Glutamatergic neuron (in vitro differentiated cells): ENCODE measurements around the gene FBXL17. TPM values are rescaled to one million over a fixed set of nuclear protein-coding genes. Genes with fewer than 3 reads are reported as not detected.

Experiments
- DNase-seq: peaks from one replicate; pipeline ENCODE4 v3.0.0; 2022
- H3K27ac Mint-ChIP-seq: one replicate; pipeline ENCODE4 v1.8.0; 2020; ENCODE audit warnings: mild to moderate bottlenecking, mixed read lengths, inconsistent platforms; ENCODE audit not compliant: unreplicated experiment
- H3K27me3 Mint-ChIP-seq: one replicate; pipeline ENCODE4 v1.8.0; 2020; ENCODE audit warnings: mild to moderate bottlenecking, moderate library complexity, mixed read lengths, inconsistent platforms; ENCODE audit not compliant: unreplicated experiment
- H3K36me3 Mint-ChIP-seq: one replicate; pipeline ENCODE4 v1.8.0; 2020; ENCODE audit warnings: mild to moderate bottlenecking, mixed read lengths, inconsistent platforms; ENCODE audit not compliant: unreplicated experiment
- H3K4me1 Mint-ChIP-seq: one replicate; pipeline ENCODE4 v1.8.0; 2020; ENCODE audit warnings: mild to moderate bottlenecking, low read depth, mixed read lengths, inconsistent platforms; ENCODE audit not compliant: unreplicated experiment
- H3K4me3 Mint-ChIP-seq: one replicate; pipeline ENCODE4 v1.8.0; 2020; ENCODE audit warnings: mild to moderate bottlenecking, mixed read lengths, inconsistent platforms; ENCODE audit not compliant: unreplicated experiment
- H3K9me3 Mint-ChIP-seq: one replicate; pipeline ENCODE4 v1.8.0; 2020; ENCODE audit warnings: mild to moderate bottlenecking, moderate library complexity, mixed read lengths, inconsistent platforms; ENCODE audit not compliant: unreplicated experiment
- CTCF ChIP-seq: fragments of 200-600 bp; sonication (generic); IDR thresholded peaks from one replicate; pipeline ENCODE4 v1.5.0; 2021; ENCODE audit not compliant: partially characterized antibody, unreplicated experiment
- total RNA-seq: library from RNA; stranded (reverse); fragmentation: NEBNext Ultra II Directional; extraction: Animal tissue kit (Norgen Biotek cat#: 25700); gene quantifications from one replicate; pipeline ENCODE4 v1.2.1, GENCODE V29; 2021; ENCODE audit not compliant: unreplicated experiment

The FBXL17 gene
- total RNA-seq, 1 donor from 2014 or later: 20.3 TPM

DNA sequence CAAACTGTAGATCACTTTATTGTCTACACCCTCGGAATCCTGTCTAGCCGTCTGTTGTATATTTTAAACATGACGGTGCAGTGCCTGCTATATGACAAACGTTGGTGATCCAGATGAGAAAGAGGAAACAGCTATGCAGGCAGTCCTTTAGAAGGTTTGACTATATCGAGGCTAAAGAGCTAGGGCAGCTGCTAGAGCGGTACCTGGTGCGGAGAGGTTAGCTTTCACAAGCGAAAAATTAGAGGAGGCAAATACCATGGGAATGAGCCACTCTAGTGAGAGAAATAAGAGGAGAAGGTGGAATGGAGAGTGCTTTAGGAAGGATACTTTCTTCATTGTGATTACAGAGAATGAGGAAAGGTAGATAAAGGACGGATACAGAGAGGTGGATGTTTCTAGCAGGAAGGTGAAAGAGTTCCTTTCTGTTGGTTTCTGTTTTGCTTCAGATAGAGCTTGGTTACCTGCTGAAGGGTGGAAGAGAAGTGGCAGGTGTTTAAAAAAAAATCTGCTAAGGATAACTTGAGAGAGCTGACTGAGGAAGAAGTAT lies 959 bp upstream of the FBXL17 start:
- peaks cover 18% of the 10 kb centered on the region for H3K4me1 Mint-ChIP-seq
- TF ChIP-seq CTCF: no peak
- H3K4me3 Mint-ChIP-seq: peak overlapping the region; percentile 92
- H3K27me3 Mint-ChIP-seq: peaks cover 4% of the 10 kb centered on the region
- H3K27ac Mint-ChIP-seq: peak overlapping the region; percentile 92
- no peak for DNase-seq
- H3K36me3 Mint-ChIP-seq: no peaks in the 10 kb centered on the region
- peaks cover 16% of the 10 kb centered on the region for H3K9me3 Mint-ChIP-seq

- peaks cover 17% of the 10 kb centered on the region for H3K9me3 Mint-ChIP-seq
- TF ChIP-seq CTCF: no peak
- peak overlapping the region; percentile 64 for H3K27ac Mint-ChIP-seq
- H3K27me3 Mint-ChIP-seq: peaks cover 4% of the 10 kb centered on the region
- peak overlapping the region; percentile 64 for H3K4me3 Mint-ChIP-seq
- DNase-seq: peak; percentile 71
- H3K36me3 Mint-ChIP-seq: no peaks in the 10 kb centered on the region
- H3K4me1 Mint-ChIP-seq: peaks cover 15% of the 10 kb centered on the region
Observed at GRCh38 chr5:108381350-108381953, 446 bp downstream of the FBXL17 start.

GRCh38 chr5:108380531-108381349 lies 1.2 kb downstream of the FBXL17 start:
- H3K4me1 Mint-ChIP-seq: peaks cover 15% of the 10 kb centered on the region
- peaks cover 17% of the 10 kb centered on the region for H3K9me3 Mint-ChIP-seq
- peaks cover 4% of the 10 kb centered on the region for H3K27me3 Mint-ChIP-seq
- no peak for TF ChIP-seq CTCF
- peak; percentile 75 for DNase-seq
- H3K4me3 Mint-ChIP-seq: peak overlapping the region; percentile 86
- H3K27ac Mint-ChIP-seq: peak overlapping the region; percentile 78
- H3K36me3 Mint-ChIP-seq: no peaks in the 10 kb centered on the region

- no peak for DNase-seq
- H3K4me3 Mint-ChIP-seq: peak overlapping the region; percentile 86
- H3K9me3 Mint-ChIP-seq: peaks cover 19% of the 10 kb centered on the region
- H3K4me1 Mint-ChIP-seq: peaks cover 15% of the 10 kb centered on the region
- peaks cover 5% of the 10 kb centered on the region for H3K36me3 Mint-ChIP-seq
- TF ChIP-seq CTCF: no peak
- H3K27ac Mint-ChIP-seq: peak overlapping the region; percentile 78
- peaks cover 4% of the 10 kb centered on the region for H3K27me3 Mint-ChIP-seq
Observed at GRCh38 chr5:108379722-108380530, 2.0 kb downstream of the FBXL17 start.
